Measurements from ENCODE around the gene ZNF672. TPM values are rescaled to one million over a fixed set of nuclear protein-coding genes. Genes with fewer than 3 reads are reported as not detected.

Gene ZNF672
- total RNA-seq, 3 donors from 2014 or later, result 23.2 to 31.6 (median 27.2) TPM

- H3K27ac ChIP-seq, result no peak overlapping the region
- H3K9me3 ChIP-seq, result no peaks in the 10 kb centered on the region
- TF ChIP-seq POLR2A (IDR thresholded peaks at IDR 0.05) (no peak), POLR2AphosphoS5 (IDR thresholded peaks at IDR 0.05) (no peak), CTCF (IDR thresholded peaks at IDR 0.05) (no peak)
- H3K4me1 ChIP-seq, result no peaks in the 10 kb centered on the region
- intact Hi-C loops (cut with DNase I; ENCODE audit: low total_unique reads), result no loop called here
- H3K27me3 ChIP-seq, result peaks cover 0 to 5% of the 10 kb centered on the region in 2 donors
- no peaks in the 10 kb centered on the region for H3K36me3 ChIP-seq
- H3K4me3 ChIP-seq, result no peak overlapping the region
- no peak for DNase-seq (ENCODE audit: low spot score in 2 of 2)
Measured at GRCh38 chr1:248894837-248895236, 56.8 kb downstream of the ZNF672 start.

DNA sequence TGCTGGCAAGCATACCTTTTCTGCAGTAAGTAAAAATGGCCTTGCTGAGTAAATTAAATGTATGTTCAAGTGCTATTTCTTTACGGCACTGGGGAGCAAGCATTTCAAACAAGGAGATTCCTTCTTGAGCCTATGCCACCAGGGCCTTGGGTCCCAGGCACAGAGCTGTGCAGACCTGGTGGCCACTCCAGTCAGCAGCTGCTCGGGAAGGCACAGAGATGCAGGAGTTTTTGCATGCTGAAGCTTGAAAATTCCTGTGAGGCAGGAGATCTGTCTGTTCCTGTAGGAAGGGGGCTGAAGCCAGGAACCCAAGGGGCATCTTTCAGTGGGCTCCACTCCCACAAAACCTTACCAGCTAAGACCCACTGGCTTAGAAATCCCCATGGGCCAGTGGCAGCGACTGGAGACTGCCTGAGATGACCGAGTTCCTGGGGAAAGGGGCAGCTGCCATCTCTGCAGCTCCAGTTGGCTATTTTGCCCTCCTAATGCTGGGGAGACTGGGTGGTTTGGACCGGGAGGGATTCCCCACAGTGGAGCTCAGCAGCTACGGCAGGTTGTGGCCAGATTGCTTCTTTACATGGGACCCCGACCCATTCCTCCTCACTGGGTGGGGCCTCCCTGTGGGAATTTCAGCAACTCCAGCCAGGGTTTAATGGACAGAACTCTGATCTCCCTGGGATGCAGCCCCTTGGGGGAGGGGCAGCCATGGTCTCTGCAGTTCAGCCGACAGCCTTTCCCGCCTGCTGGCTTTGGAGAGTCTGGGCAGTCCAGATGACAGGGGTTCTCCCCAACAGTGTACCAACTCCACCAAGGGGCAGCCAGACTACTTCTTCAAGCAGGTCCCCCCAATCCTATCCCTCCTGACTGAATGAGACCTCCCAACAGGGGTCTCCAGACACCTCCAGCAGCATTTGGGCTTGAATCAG lies 59.7 kb downstream of the ZNF672 start:
- no peaks in the 10 kb centered on the region for H3K4me1 ChIP-seq
- no peak overlapping the region for H3K4me3 ChIP-seq
- no peaks in the 10 kb centered on the region for H3K9me3 ChIP-seq
- intact Hi-C loops (cut with DNase I; ENCODE audit: low total_unique reads), result no loop called here
- no peaks in the 10 kb centered on the region for H3K36me3 ChIP-seq
- DNase-seq (ENCODE audit: low spot score in 2 of 2), result no peak
- H3K27me3 ChIP-seq, result peaks cover 0 to 5% of the 10 kb centered on the region in 2 donors
- TF ChIP-seq POLR2AphosphoS5 (IDR thresholded peaks at IDR 0.05) (no peak), POLR2A (IDR thresholded peaks at IDR 0.05) (no peak), CTCF (IDR thresholded peaks at IDR 0.05) (no peak)
- no peak overlapping the region for H3K27ac ChIP-seq

Other genes with a start within 250 kb of the ZNF672 start
- gene OR2T10, start 240.5 kb upstream of the ZNF672 start, total RNA-seq, result not detected
- gene OR2T11, start 203.1 kb upstream of the ZNF672 start, total RNA-seq, result not detected
- not detected for gene OR2T35, start 192.9 kb upstream of the ZNF672 start, total RNA-seq
- gene OR2T27, start 182.7 kb upstream of the ZNF672 start, total RNA-seq, result not detected
- gene OR14I1, start 135.5 kb upstream of the ZNF672 start, total RNA-seq, result not detected
- 1 to 10 TPM in 1 of 3 donors, not detected in 2; 1.6 TPM for gene LYPD8, start 82.5 kb upstream of the ZNF672 start, total RNA-seq
- gene SH3BP5L, start 12.3 kb upstream of the ZNF672 start, total RNA-seq, result 10 to 100 TPM; 11.5 to 18.9 (median 13.4) TPM
- gene ZNF692, start 20.9 kb downstream of the ZNF672 start, total RNA-seq, result 10 to 100 TPM; 11.5 to 84.3 (median 77.7) TPM
- 10 to 100 TPM in 2 of 3 donors, 1 to 10 TPM in 1; 2.9 to 16.8 (median 11.1) TPM for gene PGBD2, start 68.0 kb downstream of the ZNF672 start, total RNA-seq